ENCODE measurements around the gene UBE2J1.

The UBE2J1 gene

GRCh38 chr6:89289710-89290109, 62.8 kb downstream of the UBE2J1 start:
- DNase-seq (ENCODE audit: low spot score): no peak

DNA sequence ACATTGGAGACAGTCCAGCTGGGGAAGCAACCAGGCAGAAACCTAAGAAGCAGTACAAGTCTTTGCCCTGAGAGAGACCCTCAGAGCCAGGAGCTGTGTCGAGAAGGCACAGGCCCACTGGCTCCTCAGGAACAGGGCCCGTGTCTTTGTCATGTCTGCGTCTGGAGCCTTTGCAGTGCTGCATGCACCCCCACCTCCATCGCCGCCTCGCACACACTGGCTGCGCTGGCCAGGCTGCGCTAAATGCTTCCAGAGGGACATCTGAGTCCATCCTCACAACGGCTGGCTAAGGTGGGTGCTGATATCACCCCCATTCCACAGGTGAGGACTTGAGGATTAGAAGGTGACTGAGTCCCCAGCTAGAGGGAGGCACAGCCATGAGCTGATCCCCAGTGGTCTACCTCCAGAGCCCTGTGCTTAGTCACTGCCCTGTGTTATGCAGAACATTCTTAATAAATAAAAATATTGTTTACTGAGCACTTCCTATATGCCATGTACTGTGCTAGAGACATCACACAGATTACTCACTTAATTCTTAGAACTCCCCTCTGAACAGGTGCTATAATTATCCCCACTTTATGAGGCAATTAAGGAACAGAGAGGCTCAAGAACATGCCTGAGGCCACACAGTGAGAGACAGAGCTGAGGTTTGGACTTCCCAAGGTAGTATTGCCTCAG, 65.0 kb downstream of the UBE2J1 start:
- no peak for DNase-seq (ENCODE audit: low spot score)

- no peak for DNase-seq (ENCODE audit: low spot score)
Observed at GRCh38 chr6:89286516-89286915, 66.0 kb downstream of the UBE2J1 start.

DNA sequence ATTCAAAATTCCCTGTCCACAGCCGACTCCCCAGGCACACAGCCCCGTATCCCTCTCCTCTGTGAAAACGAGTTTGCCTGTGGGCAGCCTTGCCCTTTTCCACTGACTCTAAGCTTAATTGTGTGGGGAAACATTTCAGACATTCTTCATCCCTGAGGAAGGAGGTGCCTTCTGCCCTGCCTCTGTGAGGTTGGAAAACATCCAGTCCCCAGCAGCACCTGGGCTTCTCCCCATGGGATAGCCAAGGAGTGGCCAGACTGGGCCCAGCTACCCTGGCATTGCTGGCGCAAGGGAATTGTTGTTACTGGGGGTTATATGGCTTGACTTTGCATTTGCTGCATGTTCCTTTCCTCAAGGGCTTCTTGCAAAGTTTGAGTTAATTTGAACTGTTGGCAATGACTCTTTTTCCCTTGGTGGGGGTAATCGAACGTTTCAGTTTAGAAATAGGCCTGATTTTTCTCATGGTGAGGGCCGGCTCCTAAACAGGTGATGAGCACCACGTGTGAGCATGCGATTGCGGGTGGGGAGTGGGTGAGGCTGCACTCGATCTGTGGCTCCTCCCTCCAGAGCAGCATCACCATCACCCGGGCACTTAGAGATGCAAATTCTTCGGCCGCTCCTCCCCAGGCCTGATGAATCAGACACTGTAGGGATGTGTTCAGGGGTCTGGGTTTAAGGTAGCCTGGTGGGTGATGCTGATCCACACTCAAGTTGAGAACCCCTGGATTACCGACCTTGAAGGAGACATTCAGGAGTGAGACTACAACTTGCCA, 67.4 kb downstream of the UBE2J1 start:
- DNase-seq (ENCODE audit: low spot score): no peak

DNA sequence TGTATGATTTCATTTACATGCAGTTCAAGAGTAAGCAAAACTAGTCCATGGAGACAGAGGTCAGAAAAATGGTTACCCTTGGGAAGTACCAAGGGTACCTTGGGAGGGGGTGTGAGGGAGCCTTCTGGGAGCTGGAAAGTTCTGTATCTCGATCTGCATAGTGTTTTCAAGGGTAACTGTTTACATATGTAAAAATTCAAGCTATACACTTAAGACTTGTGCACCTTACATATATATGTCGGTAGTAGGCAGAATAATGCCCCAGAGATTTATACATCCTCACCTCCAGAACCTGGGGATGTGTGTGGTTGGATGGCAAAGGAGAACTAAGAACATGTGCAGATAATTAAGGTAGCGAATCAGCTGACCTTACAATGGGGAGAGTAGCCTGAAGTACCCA, 68.4 kb downstream of the UBE2J1 start:
- no peak for DNase-seq (ENCODE audit: low spot score)

GRCh38 chr6:89282749-89283148, 69.8 kb downstream of the UBE2J1 start:
- no peak for DNase-seq (ENCODE audit: low spot score)

DNA sequence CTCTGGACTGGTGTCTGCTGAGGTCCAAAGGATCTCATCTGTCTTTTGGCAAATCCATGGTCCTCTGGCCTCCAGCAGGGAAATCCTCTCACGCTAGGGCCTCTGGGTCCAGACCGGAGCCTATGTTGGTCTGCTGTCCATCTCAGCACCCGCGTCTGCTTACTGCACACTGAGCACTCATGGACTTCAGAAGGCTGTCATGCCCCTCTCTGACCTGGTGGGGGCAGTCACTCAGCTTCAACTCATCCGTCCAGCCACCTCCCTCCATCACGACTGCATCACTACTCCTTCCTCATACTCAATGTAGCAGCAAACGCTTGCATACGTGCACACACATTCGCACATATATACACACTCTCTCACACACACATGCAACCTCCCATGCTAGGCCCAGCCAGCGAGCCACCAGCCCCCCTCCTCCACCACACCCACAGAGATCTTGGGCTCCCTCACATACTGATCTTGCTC, 70.7 kb downstream of the UBE2J1 start:
- peak; percentile 44 for DNase-seq (ENCODE audit: low spot score)

DNA sequence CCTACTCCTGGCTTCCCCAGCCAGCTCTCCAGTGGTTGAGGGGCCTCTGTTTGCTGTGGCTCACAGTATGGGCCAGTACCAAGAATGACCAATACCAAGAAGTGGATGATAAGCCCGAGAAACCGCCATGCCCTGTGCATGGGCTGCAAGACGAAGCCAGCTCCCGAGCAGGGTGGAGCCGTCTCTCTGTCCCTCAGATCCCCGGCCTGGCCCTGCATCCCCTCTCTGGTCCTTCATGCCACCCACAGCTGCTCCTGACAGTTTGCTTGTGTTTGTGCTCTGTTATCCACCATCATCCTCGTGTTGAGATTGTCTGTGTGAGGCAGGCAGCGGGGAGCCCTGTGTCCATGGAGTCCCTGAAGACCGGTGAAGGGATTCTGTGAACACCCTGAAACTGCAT, 73.6 kb downstream of the UBE2J1 start:
- DNase-seq (ENCODE audit: low spot score): no peak

Data from activated CD4-positive, alpha-beta T cell treated with anti-CD3 and anti-CD28 coated beads, Interleukin-2, Interleukin-4, amounts not matched to agents 100 ng/mL and 50 ng/mL, durations not matched to agents 16 hours and 8 hours (primary cell).